Measurements from ENCODE around the gene CRB2. TPM values are rescaled to one million over a fixed set of nuclear protein-coding genes. Genes with fewer than 3 reads are reported as not detected.
A peak's percentile ranks its signal among the peaks of the same experiment; 100 is the strongest.

The CRB2 gene
- total RNA-seq, 1 donor from 2014 or later = 6.8 TPM

DNA sequence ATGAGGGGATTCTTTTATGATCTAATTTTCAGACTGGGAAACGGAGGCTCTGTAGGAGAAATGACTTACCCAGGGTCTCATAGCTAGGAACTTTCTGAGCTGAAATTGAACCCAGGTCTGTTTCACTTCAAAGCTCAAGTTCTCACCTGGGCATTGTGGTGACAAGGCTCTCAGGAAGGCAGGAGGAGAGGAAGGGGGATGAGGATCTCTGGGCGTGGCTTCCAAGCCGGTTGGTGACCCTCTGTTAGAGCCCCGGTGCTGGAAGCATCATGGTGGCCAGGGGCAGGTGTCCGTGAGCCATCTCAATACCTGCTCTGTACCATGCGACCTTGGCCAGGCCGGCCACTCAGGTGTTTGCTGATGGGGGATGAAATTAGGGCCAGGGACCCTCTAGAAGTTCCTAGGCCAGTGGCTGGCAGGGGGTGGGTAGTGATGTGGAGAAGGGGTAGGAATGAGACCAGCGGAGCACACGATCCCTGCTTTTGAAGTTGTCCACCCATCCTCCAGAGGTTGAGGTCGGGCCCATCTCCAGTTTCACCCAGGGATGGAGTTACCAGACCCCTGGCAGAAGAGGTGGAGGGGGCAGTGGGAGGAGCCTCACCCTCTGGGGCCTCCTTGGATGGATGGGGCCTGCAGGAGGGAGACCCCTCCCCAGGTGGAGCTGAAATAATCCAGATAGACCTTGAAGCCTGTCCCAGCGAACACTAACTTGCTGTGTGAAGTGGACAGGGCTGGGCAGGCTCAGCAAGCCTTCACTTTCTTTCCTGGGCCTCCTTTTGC lies 5.9 kb downstream of the CRB2 start:
- Mint-ChIP-seq H3K36me3 (ENCODE audit: unreplicated experiment) (no peaks in the 10 kb centered on the region), H3K4me1 (ENCODE audit: low read depth, unreplicated experiment) (peaks cover 34% of the 10 kb centered on the region), H3K9me3 (ENCODE audit: unreplicated experiment) (peaks cover 8% of the 10 kb centered on the region), H3K4me3 (ENCODE audit: unreplicated experiment) (no peak overlapping the region), H3K27ac (ENCODE audit: unreplicated experiment) (no peak overlapping the region), H3K27me3 (ENCODE audit: unreplicated experiment) (peaks cover 3% of the 10 kb centered on the region)
- TF ChIP-seq, protein P1, sequence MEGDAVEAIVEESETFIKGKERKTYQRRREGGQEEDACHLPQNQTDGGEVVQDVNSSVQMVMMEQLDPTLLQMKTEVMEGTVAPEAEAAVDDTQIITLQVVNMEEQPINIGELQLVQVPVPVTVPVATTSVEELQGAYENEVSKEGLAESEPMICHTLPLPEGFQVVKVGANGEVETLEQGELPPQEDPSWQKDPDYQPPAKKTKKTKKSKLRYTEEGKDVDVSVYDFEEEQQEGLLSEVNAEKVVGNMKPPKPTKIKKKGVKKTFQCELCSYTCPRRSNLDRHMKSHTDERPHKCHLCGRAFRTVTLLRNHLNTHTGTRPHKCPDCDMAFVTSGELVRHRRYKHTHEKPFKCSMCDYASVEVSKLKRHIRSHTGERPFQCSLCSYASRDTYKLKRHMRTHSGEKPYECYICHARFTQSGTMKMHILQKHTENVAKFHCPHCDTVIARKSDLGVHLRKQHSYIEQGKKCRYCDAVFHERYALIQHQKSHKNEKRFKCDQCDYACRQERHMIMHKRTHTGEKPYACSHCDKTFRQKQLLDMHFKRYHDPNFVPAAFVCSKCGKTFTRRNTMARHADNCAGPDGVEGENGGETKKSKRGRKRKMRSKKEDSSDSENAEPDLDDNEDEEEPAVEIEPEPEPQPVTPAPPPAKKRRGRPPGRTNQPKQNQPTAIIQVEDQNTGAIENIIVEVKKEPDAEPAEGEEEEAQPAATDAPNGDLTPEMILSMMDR (IDR thresholded peaks at IDR 0.05; ENCODE audit: partially characterized antibody, unreplicated experiment) = no peak
- no peak for DNase-seq

DNA sequence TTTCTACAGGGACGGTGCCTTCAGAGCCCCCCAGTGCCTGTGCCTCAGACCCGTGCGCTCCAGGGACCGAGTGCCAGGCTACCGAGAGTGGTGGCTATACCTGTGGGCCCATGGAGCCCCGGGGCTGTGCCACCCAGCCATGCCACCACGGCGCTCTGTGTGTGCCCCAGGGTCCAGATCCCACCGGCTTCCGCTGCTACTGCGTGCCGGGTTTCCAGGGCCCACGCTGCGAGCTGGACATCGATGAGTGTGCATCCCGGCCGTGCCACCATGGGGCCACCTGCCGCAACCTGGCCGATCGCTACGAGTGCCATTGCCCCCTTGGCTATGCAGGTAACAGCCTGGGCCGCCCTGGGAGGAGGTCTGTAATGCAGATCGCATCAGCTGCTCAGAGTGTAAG lies 6.9 kb downstream of the CRB2 start:
- Mint-ChIP-seq H3K27me3 (ENCODE audit: unreplicated experiment) (peaks cover 7% of the 10 kb centered on the region), H3K36me3 (ENCODE audit: unreplicated experiment) (no peaks in the 10 kb centered on the region), H3K4me1 (ENCODE audit: low read depth, unreplicated experiment) (peaks cover 31% of the 10 kb centered on the region), H3K4me3 (ENCODE audit: unreplicated experiment) (no peak overlapping the region), H3K27ac (ENCODE audit: unreplicated experiment) (no peak overlapping the region), H3K9me3 (ENCODE audit: unreplicated experiment) (peaks cover 8% of the 10 kb centered on the region)
- TF ChIP-seq, protein P1 (IDR thresholded peaks at IDR 0.05; ENCODE audit: partially characterized antibody, unreplicated experiment) = no peak
- DNase-seq = no peak

DNA sequence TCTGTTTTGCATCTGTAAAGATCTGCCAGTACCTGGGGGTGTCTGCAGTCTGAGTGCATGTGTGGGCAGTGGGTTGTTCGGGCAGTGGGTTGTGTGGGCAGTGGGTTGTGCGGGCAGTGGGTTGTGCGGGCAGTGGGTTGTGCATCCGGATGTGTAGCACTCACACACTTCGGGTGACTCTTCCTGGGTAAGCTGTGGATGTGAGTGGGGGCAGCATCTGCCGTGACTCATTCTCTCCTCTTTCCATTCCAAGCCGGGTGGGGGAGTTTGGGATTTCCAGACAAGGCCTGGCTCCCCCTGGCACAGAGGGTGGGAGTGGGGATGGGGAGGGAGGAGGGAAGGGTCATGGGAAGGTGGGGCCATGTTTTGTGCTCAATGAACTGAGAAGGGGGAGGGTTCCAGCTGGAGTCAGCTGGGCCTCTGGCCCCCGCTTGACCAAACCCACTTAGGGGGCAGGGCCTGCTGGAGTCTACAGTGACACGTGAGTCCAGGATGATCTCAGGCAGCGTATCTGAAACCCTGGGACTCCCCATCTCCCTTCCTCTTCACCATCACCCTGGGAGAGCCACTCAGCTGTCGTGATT lies 8.3 kb downstream of the CRB2 start:
- H3K4me1 Mint-ChIP-seq (ENCODE audit: low read depth, unreplicated experiment) = peaks cover 22% of the 10 kb centered on the region
- H3K36me3 Mint-ChIP-seq (ENCODE audit: unreplicated experiment) = no peaks in the 10 kb centered on the region
- no peak for DNase-seq
- H3K27ac Mint-ChIP-seq (ENCODE audit: unreplicated experiment) = peak overlapping the region; percentile 64
- peaks cover 9% of the 10 kb centered on the region for H3K9me3 Mint-ChIP-seq (ENCODE audit: unreplicated experiment)
- TF ChIP-seq, protein P1 (IDR thresholded peaks at IDR 0.05; ENCODE audit: partially characterized antibody, unreplicated experiment) = no peak
- H3K27me3 Mint-ChIP-seq (ENCODE audit: unreplicated experiment) = peaks cover 9% of the 10 kb centered on the region
- H3K4me3 Mint-ChIP-seq (ENCODE audit: unreplicated experiment) = peak overlapping the region; percentile 38

DNA sequence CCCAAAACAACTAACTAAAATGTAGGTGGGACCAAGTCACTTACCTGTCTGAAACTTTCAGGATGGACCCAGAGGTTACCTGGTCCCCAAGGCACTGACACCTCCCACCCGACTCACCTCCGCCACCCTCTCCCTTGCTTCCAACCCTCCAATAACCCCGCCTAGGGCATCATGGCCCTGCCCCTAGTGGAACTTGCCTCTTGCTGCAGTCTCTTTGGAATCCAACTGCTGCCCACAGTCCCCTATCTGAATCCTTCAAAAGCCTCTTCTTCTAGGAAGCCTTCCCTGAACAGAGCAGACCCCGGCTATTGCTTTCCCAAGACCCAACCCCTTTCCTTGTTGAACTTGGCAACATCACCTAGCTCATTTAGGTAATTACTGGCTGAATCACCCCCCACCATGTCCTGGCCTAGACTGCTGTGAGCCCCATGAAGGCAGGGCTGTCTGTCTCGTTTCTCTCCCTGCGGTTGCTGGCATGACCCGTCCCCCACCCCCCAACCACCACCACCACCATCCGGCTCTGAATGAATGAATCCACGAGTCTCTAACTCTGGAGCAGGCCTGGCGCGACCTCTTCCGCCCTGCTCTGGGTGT lies 9.4 kb downstream of the CRB2 start:
- TF ChIP-seq, protein P1 (IDR thresholded peaks at IDR 0.05; ENCODE audit: partially characterized antibody, unreplicated experiment) = peak; percentile 31
- peaks cover 9% of the 10 kb centered on the region for H3K9me3 Mint-ChIP-seq (ENCODE audit: unreplicated experiment)
- DNase-seq = no peak
- H3K27ac Mint-ChIP-seq (ENCODE audit: unreplicated experiment) = no peak overlapping the region
- no peaks in the 10 kb centered on the region for H3K36me3 Mint-ChIP-seq (ENCODE audit: unreplicated experiment)
- peaks cover 15% of the 10 kb centered on the region for H3K4me1 Mint-ChIP-seq (ENCODE audit: low read depth, unreplicated experiment)
- H3K4me3 Mint-ChIP-seq (ENCODE audit: unreplicated experiment) = no peak overlapping the region
- peaks cover 13% of the 10 kb centered on the region for H3K27me3 Mint-ChIP-seq (ENCODE audit: unreplicated experiment)
